ENCODE measurements around the gene CEACAM1. TPM values are rescaled to one million over a fixed set of nuclear protein-coding genes. Genes with fewer than 3 reads are reported as not detected.
"Not testable (repeated sequence)": the region's sequence is repeated elsewhere in the genome, so short reads cannot be mapped to it uniquely, and the experiment has no call there.

CEACAM1 gene
- total RNA-seq, 1 experiment from 2014 or later: 0.56 TPM

- H3K27me3 Mint-ChIP-seq (ENCODE audit: insufficient read depth, unreplicated experiment): no peaks in the 10 kb centered on the region
- intact Hi-C loops (cut with micrococcal nuclease): no loop called here
- POLR2A ChIA-PET: no interaction called here
- H3K27ac Mint-ChIP-seq (ENCODE audit: low read depth, unreplicated experiment): no peak overlapping the region
- H3K9me3 Mint-ChIP-seq (ENCODE audit: unreplicated experiment): no peaks in the 10 kb centered on the region
- peaks cover 5% of the 10 kb centered on the region for H3K36me3 Mint-ChIP-seq (ENCODE audit: insufficient read depth, unreplicated experiment)
- H3K4me3 Mint-ChIP-seq (ENCODE audit: unreplicated experiment): no peak overlapping the region
- TF ChIP-seq, protein P1, sequence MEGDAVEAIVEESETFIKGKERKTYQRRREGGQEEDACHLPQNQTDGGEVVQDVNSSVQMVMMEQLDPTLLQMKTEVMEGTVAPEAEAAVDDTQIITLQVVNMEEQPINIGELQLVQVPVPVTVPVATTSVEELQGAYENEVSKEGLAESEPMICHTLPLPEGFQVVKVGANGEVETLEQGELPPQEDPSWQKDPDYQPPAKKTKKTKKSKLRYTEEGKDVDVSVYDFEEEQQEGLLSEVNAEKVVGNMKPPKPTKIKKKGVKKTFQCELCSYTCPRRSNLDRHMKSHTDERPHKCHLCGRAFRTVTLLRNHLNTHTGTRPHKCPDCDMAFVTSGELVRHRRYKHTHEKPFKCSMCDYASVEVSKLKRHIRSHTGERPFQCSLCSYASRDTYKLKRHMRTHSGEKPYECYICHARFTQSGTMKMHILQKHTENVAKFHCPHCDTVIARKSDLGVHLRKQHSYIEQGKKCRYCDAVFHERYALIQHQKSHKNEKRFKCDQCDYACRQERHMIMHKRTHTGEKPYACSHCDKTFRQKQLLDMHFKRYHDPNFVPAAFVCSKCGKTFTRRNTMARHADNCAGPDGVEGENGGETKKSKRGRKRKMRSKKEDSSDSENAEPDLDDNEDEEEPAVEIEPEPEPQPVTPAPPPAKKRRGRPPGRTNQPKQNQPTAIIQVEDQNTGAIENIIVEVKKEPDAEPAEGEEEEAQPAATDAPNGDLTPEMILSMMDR (IDR thresholded peaks at IDR 0.05; ENCODE audit: unreplicated experiment): no peak
- no TSS peak for BruUV-seq (replicated peaks)
- CTCF ChIA-PET: no interaction called here
- DNase-seq (ENCODE audit: unreplicated experiment): no peak
- H3K4me1 Mint-ChIP-seq (ENCODE audit: insufficient read depth, unreplicated experiment): no peaks in the 10 kb centered on the region
Observed at GRCh38 chr19:42508892-42509444, 19.3 kb downstream of the CEACAM1 start.

GRCh38 chr19:42505066-42505465 is 23.2 kb downstream of the CEACAM1 start:
- Mint-ChIP-seq H3K27ac (ENCODE audit: low read depth, unreplicated experiment) (no peak overlapping the region), H3K4me1 (ENCODE audit: insufficient read depth, unreplicated experiment) (no peaks in the 10 kb centered on the region), H3K9me3 (ENCODE audit: unreplicated experiment) (no peaks in the 10 kb centered on the region), H3K27me3 (ENCODE audit: insufficient read depth, unreplicated experiment) (no peaks in the 10 kb centered on the region), H3K4me3 (ENCODE audit: unreplicated experiment) (no peak overlapping the region), H3K36me3 (ENCODE audit: insufficient read depth, unreplicated experiment) (peaks cover 5% of the 10 kb centered on the region)
- no peak for DNase-seq (ENCODE audit: unreplicated experiment)
- TF ChIP-seq, protein P1 (IDR thresholded peaks at IDR 0.05; ENCODE audit: unreplicated experiment): no peak
- ChIA-PET CTCF (no interaction called here), POLR2A (no interaction called here)
- intact Hi-C loops (cut with micrococcal nuclease): no loop called here
- no TSS peak for BruUV-seq (replicated peaks)

- intact Hi-C loops (cut with micrococcal nuclease): no loop called here
- DNase-seq (ENCODE audit: unreplicated experiment): no peak
- ChIA-PET CTCF (interaction anchor here (1.4 kb wide), 1 partner anchor 61 kb away, joined by 3 read pairs; no protein-coding TSS in a partner anchor), POLR2A (no interaction called here)
- Mint-ChIP-seq H3K9me3 (ENCODE audit: unreplicated experiment) (no peaks in the 10 kb centered on the region), H3K36me3 (ENCODE audit: insufficient read depth, unreplicated experiment) (peaks cover 5% of the 10 kb centered on the region), H3K27ac (ENCODE audit: low read depth, unreplicated experiment) (no peak overlapping the region), H3K4me3 (ENCODE audit: unreplicated experiment) (no peak overlapping the region), H3K27me3 (ENCODE audit: insufficient read depth, unreplicated experiment) (no peaks in the 10 kb centered on the region), H3K4me1 (ENCODE audit: insufficient read depth, unreplicated experiment) (no peaks in the 10 kb centered on the region)
- BruUV-seq (replicated peaks): no TSS peak
- TF ChIP-seq, protein P1 (IDR thresholded peaks at IDR 0.05; ENCODE audit: unreplicated experiment): no peak
Observed at GRCh38 chr19:42501733-42502132, 26.5 kb downstream of the CEACAM1 start.

- CTCF ChIA-PET: interaction anchor here (1.4 kb wide), 1 partner anchor 62 kb away, joined by 3 read pairs; no protein-coding TSS in a partner anchor
- H3K4me1 Mint-ChIP-seq (ENCODE audit: insufficient read depth, unreplicated experiment); POLR2A ChIA-PET; H3K27ac Mint-ChIP-seq (ENCODE audit: low read depth, unreplicated experiment); H3K27me3 Mint-ChIP-seq (ENCODE audit: insufficient read depth, unreplicated experiment); DNase-seq (ENCODE audit: unreplicated experiment); intact Hi-C loops (cut with micrococcal nuclease); H3K4me3 Mint-ChIP-seq (ENCODE audit: unreplicated experiment); H3K9me3 Mint-ChIP-seq (ENCODE audit: unreplicated experiment); BruUV-seq (replicated peaks); H3K36me3 Mint-ChIP-seq (ENCODE audit: insufficient read depth, unreplicated experiment): not testable (repeated sequence)
Observed at GRCh38 chr19:42501243-42501642, 27.0 kb downstream of the CEACAM1 start.

Measured in MCF 10A (cell line).